Sigmoid colon (tissue), 4 donors: ENCODE data around the gene CDH23.

Experiments used
- POLR2A ChIP-seq, 2 donors: fragments of 450-650 bp; IDR thresholded peaks; one replicate each; pipeline ENCODE4 v1.6.1; 2016; ENCODE audit warnings: antibody characterized with exemption in 2 of 2, mild to moderate bottlenecking in 2 of 2, moderate library complexity in 2 of 2
- POLR2AphosphoS5 ChIP-seq, 4 donors: sonication (generic); formaldehyde crosslinking; IDR thresholded peaks; one replicate each; pipeline ENCODE4 v1.6.1; 2017; ENCODE audit warnings: antibody characterized with exemption in 4 of 4

GRCh38 chr10:71468363-71469094 is 71.8 kb downstream of the CDH23 start:
- TF ChIP-seq POLR2A (IDR thresholded peaks at IDR 0.05) (no peak), POLR2AphosphoS5 (IDR thresholded peaks at IDR 0.05) (no peak)
